ENCODE measurements around the gene SGCD.

Gene SGCD

GRCh38 chr5:156379206-156379605 is 52.2 kb downstream of the SGCD start:
- TF ChIP-seq CTCF (conservative IDR thresholded peaks at IDR 0.05) (no peak), ZFX (IDR thresholded peaks at IDR 0.05) (no peak)
- no peak overlapping the region for H3K27ac ChIP-seq

GRCh38 chr5:156380848-156381247 is 53.9 kb downstream of the SGCD start:
- H3K27ac ChIP-seq = no peak overlapping the region
- no peak for TF ChIP-seq CTCF (conservative IDR thresholded peaks at IDR 0.05)
- no peak for TF ChIP-seq ZFX (IDR thresholded peaks at IDR 0.05)

- no peak for TF ChIP-seq CTCF (conservative IDR thresholded peaks at IDR 0.05)
- no peak overlapping the region for H3K27ac ChIP-seq
Observed at GRCh38 chr5:156383510-156384265, 56.7 kb downstream of the SGCD start.

- no peak for TF ChIP-seq ZFX (IDR thresholded peaks at IDR 0.05)
- no peak for TF ChIP-seq CTCF (conservative IDR thresholded peaks at IDR 0.05)
Observed at GRCh38 chr5:156385416-156385815, 58.5 kb downstream of the SGCD start.

GRCh38 chr5:156386976-156387375 is 60.0 kb downstream of the SGCD start:
- no peak for TF ChIP-seq ZFX (IDR thresholded peaks at IDR 0.05)
- TF ChIP-seq CTCF (conservative IDR thresholded peaks at IDR 0.05) = no peak
- no peak overlapping the region for H3K27ac ChIP-seq

More at GRCh38 chr5:156385416-156385815, 58.5 kb downstream of the SGCD start:
- H3K27ac ChIP-seq = no peak overlapping the region

- no peak for TF ChIP-seq ZFX (IDR thresholded peaks at IDR 0.05)
- TF ChIP-seq CTCF (conservative IDR thresholded peaks at IDR 0.05) = no peak
Observed at GRCh38 chr5:156387391-156387790, 60.4 kb downstream of the SGCD start.

GRCh38 chr5:156388233-156388632 is 61.3 kb downstream of the SGCD start:
- no peak overlapping the region for H3K27ac ChIP-seq
- TF ChIP-seq ZFX (IDR thresholded peaks at IDR 0.05) (no peak), CTCF (conservative IDR thresholded peaks at IDR 0.05) (no peak)

More at GRCh38 chr5:156387391-156387790, 60.4 kb downstream of the SGCD start:
- no peak overlapping the region for H3K27ac ChIP-seq

Measured in C4-2B (cell line).